ENCODE results near the gene OOSP4A.

OOSP4A gene

GRCh38 chr11:59983212-59983611 lies 19.4 kb downstream of the OOSP4A start:
- Histone ChIP-seq H3K4me3 (ENCODE audit: low read depth, low read length) (no peak overlapping the region), H3K27me3 (no peaks in the 10 kb centered on the region), H3K9me3 (no peaks in the 10 kb centered on the region), H3K4me1 (no peaks in the 10 kb centered on the region), H3K36me3 (no peaks in the 10 kb centered on the region)
- no peak for TF ChIP-seq CTCF (IDR thresholded peaks at IDR 0.05; ENCODE audit: low read depth, low read length)
- no peak for DNase-seq

DNA sequence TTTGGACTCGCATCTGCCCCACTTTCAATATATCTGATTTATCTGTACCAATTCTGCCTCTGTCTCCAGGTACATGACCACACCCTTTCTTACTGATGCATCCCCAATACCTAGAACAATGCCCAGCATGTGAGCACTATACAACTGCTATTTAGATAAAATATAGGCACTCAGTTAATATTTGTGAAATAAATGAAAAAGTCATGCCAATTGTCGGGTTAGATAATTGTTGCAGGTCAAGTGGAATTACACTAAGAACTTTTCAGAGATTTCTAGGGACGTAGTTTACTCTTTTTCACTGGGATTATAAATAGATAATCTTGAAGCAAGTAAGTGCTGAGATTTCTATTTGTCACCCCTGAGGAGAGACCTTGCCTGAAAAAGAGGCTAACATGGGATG lies 20.5 kb downstream of the OOSP4A start:
- Histone ChIP-seq H3K9me3 (no peaks in the 10 kb centered on the region), H3K4me1 (no peaks in the 10 kb centered on the region), H3K4me3 (ENCODE audit: low read depth, low read length) (no peak overlapping the region), H3K27me3 (no peaks in the 10 kb centered on the region), H3K36me3 (no peaks in the 10 kb centered on the region)
- TF ChIP-seq CTCF (IDR thresholded peaks at IDR 0.05; ENCODE audit: low read depth, low read length): no peak
- no peak for DNase-seq

GRCh38 chr11:59990421-59990820 lies 26.6 kb downstream of the OOSP4A start:
- Histone ChIP-seq H3K36me3 (no peaks in the 10 kb centered on the region), H3K9me3 (no peaks in the 10 kb centered on the region), H3K27me3 (no peaks in the 10 kb centered on the region), H3K4me1 (no peaks in the 10 kb centered on the region), H3K4me3 (ENCODE audit: low read depth, low read length) (no peak overlapping the region)
- no peak for DNase-seq
- TF ChIP-seq CTCF (IDR thresholded peaks at IDR 0.05; ENCODE audit: low read depth, low read length): no peak

DNA sequence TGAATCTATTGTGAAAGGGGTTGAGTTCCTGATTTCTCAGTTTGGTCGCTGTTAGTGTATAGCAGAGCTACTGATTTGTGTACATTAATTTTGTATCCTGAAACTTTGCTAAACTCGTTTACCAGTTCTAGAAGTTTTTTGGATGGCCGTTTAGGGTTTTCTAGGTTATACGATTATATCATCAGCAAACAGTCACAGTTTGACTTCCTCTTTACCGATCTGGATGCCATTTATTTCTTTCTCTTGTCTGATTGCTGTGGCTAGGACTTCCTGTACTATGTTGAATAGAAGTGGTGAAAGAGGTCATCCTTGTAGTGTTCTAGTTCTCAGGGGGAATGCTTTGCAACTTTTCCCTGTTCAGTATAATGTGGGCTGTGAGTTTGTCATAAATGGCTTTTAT lies 28.6 kb downstream of the OOSP4A start:
- TF ChIP-seq CTCF (IDR thresholded peaks at IDR 0.05; ENCODE audit: low read depth, low read length): no peak
- no peak for DNase-seq
- Histone ChIP-seq H3K9me3 (no peaks in the 10 kb centered on the region), H3K4me3 (ENCODE audit: low read depth, low read length) (no peak overlapping the region), H3K4me1 (no peaks in the 10 kb centered on the region), H3K36me3 (no peaks in the 10 kb centered on the region), H3K27me3 (no peaks in the 10 kb centered on the region)

DNA sequence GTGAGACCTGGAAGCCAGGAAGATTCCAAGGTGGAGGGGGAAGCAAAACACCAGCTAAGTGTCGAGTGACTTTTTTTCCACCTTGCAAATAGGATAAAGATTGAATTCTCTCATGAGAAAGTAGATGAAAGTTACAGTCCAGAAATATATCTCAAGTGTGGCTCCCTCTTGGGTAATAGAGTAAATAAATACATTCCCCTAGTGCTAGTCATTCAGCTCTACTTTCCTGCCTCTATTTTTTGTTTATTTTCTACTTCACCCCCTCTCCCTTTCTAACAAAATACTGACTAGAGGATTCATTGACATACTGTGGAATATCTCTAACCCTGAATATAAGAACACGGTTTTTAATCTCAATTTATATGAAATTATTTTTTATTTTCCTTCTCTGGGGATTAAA lies 34.0 kb downstream of the OOSP4A start:
- Histone ChIP-seq H3K4me3 (ENCODE audit: low read depth, low read length) (no peak overlapping the region), H3K9me3 (no peaks in the 10 kb centered on the region), H3K36me3 (no peaks in the 10 kb centered on the region), H3K27me3 (no peaks in the 10 kb centered on the region), H3K4me1 (no peaks in the 10 kb centered on the region)
- TF ChIP-seq CTCF (IDR thresholded peaks at IDR 0.05; ENCODE audit: low read depth, low read length): no peak
- DNase-seq: no peak

- Histone ChIP-seq H3K4me3 (ENCODE audit: low read depth, low read length) (no peak overlapping the region), H3K27me3 (no peaks in the 10 kb centered on the region), H3K9me3 (no peaks in the 10 kb centered on the region), H3K4me1 (no peaks in the 10 kb centered on the region), H3K36me3 (no peaks in the 10 kb centered on the region)
- no peak for TF ChIP-seq CTCF (IDR thresholded peaks at IDR 0.05; ENCODE audit: low read depth, low read length)
- no peak for DNase-seq
Observed at GRCh38 chr11:59999691-60000090, 35.9 kb downstream of the OOSP4A start.

Measured in BE2C (cell line).